Epithelial cell of umbilical artery (primary cell): Measurements from ENCODE around the gene TRAK2. TPM values are rescaled to one million over a fixed set of nuclear protein-coding genes. Genes with fewer than 3 reads are reported as not detected.

Experiments
- total RNA-seq: library from RNA; depleted of rRNA; stranded (reverse); fragments of >200 nt; gene quantifications from 2 replicates; pipeline ENCODE4 v1.2.3, GENCODE V29; 2014

TRAK2 gene
- 24.0 and 28.7 TPM in 2 replicates for total RNA-seq

GRCh38 chr2:201451292-201452057, at the start of gene TRAK2, which contains the start of gene STRADB:
TRAK2 (minus strand) TSS chr2:201451458; CDS start chr2:201420507, 30,951 bp downstream.
STRADB (plus strand) TSS chr2:201451740; CDS start chr2:201454841, 3,101 bp downstream.

GRCh38 chr2:201357221-201357620, 94.0 kb downstream of the TRAK2 start, which contains the start of gene FLACC1:
FLACC1 (minus strand) TSS chr2:201357345; CDS start chr2:201351404, 5,941 bp downstream.

Other genes starting within 250 kb of the TRAK2 start
- gene CASP8, start 190.9 kb downstream of the TRAK2 start, total RNA-seq: 10.4 and 23.3 TPM in 2 replicates
- gene FLACC1, start 94.1 kb downstream of the TRAK2 start, total RNA-seq: under 0.01 and 0.61 TPM in 2 replicates
- gene STRADB, start 282 bp upstream of the TRAK2 start, total RNA-seq: 17.5 and 30.1 TPM in 2 replicates
- 27.3 and 33.6 TPM in 2 replicates for gene TMEM237, start 192.0 kb upstream of the TRAK2 start, total RNA-seq
- 4.0 and 4.5 TPM in 2 replicates for gene MPP4, start 247.2 kb upstream of the TRAK2 start, total RNA-seq